ENCODE data around the gene PPP5C.

GRCh38 chr19:46326608-46327007 lies 20.3 kb upstream of the PPP5C start:
- no peak for TF ChIP-seq CTCF (IDR thresholded peaks at IDR 0.05)
- TF ChIP-seq POLR2A (IDR thresholded peaks at IDR 0.05) = no peak
